Endothelial cell of umbilical vein (primary cell): ENCODE data around the gene ASAP2. TPM values are rescaled to one million over a fixed set of nuclear protein-coding genes. Genes with fewer than 3 reads are reported as not detected.

Source experiments
- BruUV-seq: library from RNA; stranded (reverse); fragments of 400-500 nt; replicated peaks from 2 replicates; lab custom pipeline; 2021; lab: Mats Ljungman, UMichigan
- CTCF ChIA-PET: fragments of 300-600, 350-600 bp; sonication (Branson Sonifier 250); formaldehyde crosslinking; loops from one replicate; lab custom pipeline; 2021; ENCODE audit warnings: antibody characterized with exemption, inconsistent platforms; lab: Charles Lee
- POLR2A ChIA-PET: fragments of 300-600, 350-600 bp; sonication (Branson Sonifier 250); formaldehyde crosslinking; loops from one replicate; lab custom pipeline; 2021; ENCODE audit warnings: antibody characterized with exemption, inconsistent platforms; lab: Charles Lee
- DNase-seq: peaks from one replicate; pipeline ENCODE4 v3.0.0-alpha.2; 2011; ENCODE audit warnings: low read depth, low spot score
- FAIRE-seq: peaks from 2 replicates; lab custom pipeline; 2011; peaks lifted over from hg19 to GRCh38; lab: Jason Lieb, UNC
- H2AFZ ChIP-seq: 2 replicates; pipeline ENCODE4 v1.6.0; 2012; ENCODE audit warnings: low read depth, low read length, control low read depth, inconsistent platforms
- H3K27ac ChIP-seq: 2 replicates; pipeline ENCODE4 v1.5.1; 2011; ENCODE audit warnings: low read depth, mild to moderate bottlenecking, control low read depth, low read length, moderate library complexity; ENCODE audit not compliant: insufficient read depth
- H3K27me3 ChIP-seq, 2 experiments: 2 replicates each; pipeline versions ENCODE4 v1.6.0 to v1.6.1; 2011; ENCODE audit warnings: low read length in 2 of 2, mixed read lengths in 1 of 2; ENCODE audit not compliant: control insufficient read depth in 2 of 2, insufficient read depth in 2 of 2
- H3K36me3 ChIP-seq, 2 experiments: 2 replicates in 1 of 2; 3 replicates in 1 of 2; pipeline ENCODE4 v1.5.1; 2011; ENCODE audit warnings: low read length in 2 of 2, mild to moderate bottlenecking in 1 of 2, moderate library complexity in 1 of 2; ENCODE audit not compliant: control insufficient read depth in 2 of 2, insufficient read depth in 2 of 2; ENCODE audit errors: extremely low read depth in 1 of 2
- H3K4me1 ChIP-seq: 3 replicates; pipeline ENCODE4 v1.5.1; 2011; ENCODE audit warnings: mild to moderate bottlenecking, low read length; ENCODE audit not compliant: control insufficient read depth, insufficient read depth; ENCODE audit errors: extremely low read depth
- H3K4me2 ChIP-seq: 2 replicates; pipeline ENCODE4 v1.6.1; 2011; ENCODE audit warnings: low read length, control low read depth, mixed read lengths; ENCODE audit not compliant: insufficient read depth
- H3K4me3 ChIP-seq, 3 experiments: fragments of 200-600 bp in 1 of 3; sonication (generic), shearing (Covaris generic) in 1 of 3; replicated peaks in 1 of 3; 2 replicates each; pipeline ENCODE4 v1.5.1; 2011 to 2016; ENCODE audit warnings: control low read depth in 3 of 3, low read length in 3 of 3, mild to moderate bottlenecking in 2 of 3, inconsistent platforms in 1 of 3, low read depth in 1 of 3, moderate library complexity in 1 of 3; ENCODE audit not compliant: insufficient read depth in 1 of 3
- H3K79me2 ChIP-seq: 2 replicates; pipeline ENCODE4 v1.6.0; 2012; ENCODE audit warnings: low read length, inconsistent platforms; ENCODE audit not compliant: control insufficient read depth, insufficient read depth
- H3K9ac ChIP-seq: replicated peaks from 2 replicates; pipeline ENCODE3; 2011; ENCODE audit warnings: low read length, control low read depth; ENCODE audit not compliant: insufficient read depth; ENCODE audit errors: extremely low read depth
- H3K9me1 ChIP-seq: replicated peaks from 3 replicates; pipeline ENCODE4 v1.6.0; 2011; ENCODE audit warnings: mild to moderate bottlenecking, low read length; ENCODE audit not compliant: control insufficient read depth, insufficient read depth; ENCODE audit errors: extremely low read depth
- H3K9me3 ChIP-seq: replicated peaks from 2 replicates; pipeline ENCODE4 v1.5.1; 2012; ENCODE audit warnings: low read length, inconsistent platforms; ENCODE audit not compliant: control insufficient read depth, insufficient read depth
- H4K20me1 ChIP-seq: replicated peaks from 2 replicates; pipeline ENCODE3; 2011; ENCODE audit warnings: mild to moderate bottlenecking, low read length; ENCODE audit not compliant: control insufficient read depth, insufficient read depth; ENCODE audit errors: extremely low read depth
- EZH2 ChIP-seq: IDR thresholded peaks from 2 replicates; pipeline ENCODE4 v1.6.1; 2012; ENCODE audit warnings: borderline replicate concordance, low read depth, mild to moderate bottlenecking, moderate library complexity, low read length, inconsistent platforms; ENCODE audit not compliant: severe bottlenecking
- FOS ChIP-seq: IDR thresholded peaks from 2 replicates; pipeline ENCODE4 v1.6.1; 2011; ENCODE audit warnings: mild to moderate bottlenecking, low read length, moderate library complexity, borderline replicate concordance; ENCODE audit not compliant: insufficient read depth
- GATA2 ChIP-seq: IDR thresholded peaks from 2 replicates; pipeline ENCODE4 v1.7.0; 2011; ENCODE audit warnings: low read depth, mild to moderate bottlenecking, moderate library complexity, mixed read lengths, low read length; ENCODE audit not compliant: insufficient read length, insufficient read depth
- MAX ChIP-seq: IDR thresholded peaks from 2 replicates; pipeline ENCODE4 v1.6.1; 2011; ENCODE audit not compliant: insufficient read depth, insufficient read length
- POLR2A ChIP-seq: IDR thresholded peaks from 2 replicates; pipeline ENCODE4 v1.6.1; 2012; ENCODE audit warnings: low read depth, mild to moderate bottlenecking, control low read depth, low read length
- dilution Hi-C: fragments of 300-500 bp; cut with MboI; formaldehyde crosslinking; loops from one replicate; pipeline ENCODE4 v1.15.0; 2019; ENCODE audit warnings: low sequenced_read_pairs; ENCODE audit not compliant: extremely low pct_ligation_motif_present
- intact Hi-C: fragments of 100-400 bp; cut with micrococcal nuclease; formaldehyde crosslinking; loops from one replicate; pipeline ENCODE4 v1.10.0; 2022
- polyA plus RNA-seq, 4 experiments: library from polyadenylated mRNA; depleted of rRNA in 3 of 4; stranded (reverse) in 3 of 4; unstranded in 1 of 4; fragments of >200 nt; gene quantifications; 2 replicates each; pipeline versions ENCODE4 v1.2.1 to v1.2.3, GENCODE V29; 2011 to 2012; ENCODE audit warnings: missing spikeins in 1 of 4
- total RNA-seq: library from RNA; stranded (reverse); gene quantifications from 2 replicates; pipeline ENCODE4 v1.2.3, GENCODE V29; 2021

ASAP2 gene
- total and polyA plus RNA-seq, 2 donors (not counting 3 experiments of a cell fraction or from before 2014, with no cell fraction given), result 31.1 to 79.2 TPM

- TF ChIP-seq EZH2, result no peak
- TF ChIP-seq GATA2, result peak; percentile 63
- no peak for TF ChIP-seq POLR2A
- peak; percentile 24 for TF ChIP-seq FOS
- TF ChIP-seq MAX, result peak; percentile 50
- peak overlapping the region; percentile 67 for H3K9ac ChIP-seq
- peak overlapping the region; percentile 98 for H3K27ac ChIP-seq
- H3K9me1 ChIP-seq, result no peaks in the 10 kb centered on the region
- DNase-seq (peak; percentile 82), FAIRE-seq (no peak)
- ChIA-PET CTCF (interaction anchor here (0.7 to 8.5 kb wide), 10 partner anchors 9 to 92 kb away, joined by 3 to 65 read pairs (median 5); partner anchors contain the start of gene ASAP2), POLR2A (interaction anchor here (0.8 to 1.5 kb wide), 5 partner anchors 14 to 29 kb away, joined by 3 to 6 read pairs (median 5); partner anchors contain the start of gene ASAP2)
- no peaks in the 10 kb centered on the region for H3K9me3 ChIP-seq
- peaks cover 86% of the 10 kb centered on the region for H3K79me2 ChIP-seq
- peak overlapping the region; percentile 27 for H3K4me2 ChIP-seq
- peak overlapping the region in 1 of 3 experiments; percentile 1 for H3K4me3 ChIP-seq
- dilution Hi-C loops (no loop called here), intact Hi-C loops (loop anchor here (1.0 to 5.0 kb wide), 3 partner anchors 24 to 187 kb away; partner anchors contain the start of genes CPSF3 and ITGB1BP1)
- no peaks in the 10 kb centered on the region for H3K27me3 ChIP-seq
- no peaks in the 10 kb centered on the region for H3K36me3 ChIP-seq
- TSS peak; percentile 48 for BruUV-seq
- no peak overlapping the region for H2AFZ ChIP-seq
- H4K20me1 ChIP-seq, result no peaks in the 10 kb centered on the region
- peaks cover 82% of the 10 kb centered on the region for H3K4me1 ChIP-seq
These were observed 28.8 kb downstream of the ASAP2 start for GRCh38 chr2:9235147-9236044.
